Measurements from ENCODE around the gene LHFPL6.

Gene LHFPL6

DNA sequence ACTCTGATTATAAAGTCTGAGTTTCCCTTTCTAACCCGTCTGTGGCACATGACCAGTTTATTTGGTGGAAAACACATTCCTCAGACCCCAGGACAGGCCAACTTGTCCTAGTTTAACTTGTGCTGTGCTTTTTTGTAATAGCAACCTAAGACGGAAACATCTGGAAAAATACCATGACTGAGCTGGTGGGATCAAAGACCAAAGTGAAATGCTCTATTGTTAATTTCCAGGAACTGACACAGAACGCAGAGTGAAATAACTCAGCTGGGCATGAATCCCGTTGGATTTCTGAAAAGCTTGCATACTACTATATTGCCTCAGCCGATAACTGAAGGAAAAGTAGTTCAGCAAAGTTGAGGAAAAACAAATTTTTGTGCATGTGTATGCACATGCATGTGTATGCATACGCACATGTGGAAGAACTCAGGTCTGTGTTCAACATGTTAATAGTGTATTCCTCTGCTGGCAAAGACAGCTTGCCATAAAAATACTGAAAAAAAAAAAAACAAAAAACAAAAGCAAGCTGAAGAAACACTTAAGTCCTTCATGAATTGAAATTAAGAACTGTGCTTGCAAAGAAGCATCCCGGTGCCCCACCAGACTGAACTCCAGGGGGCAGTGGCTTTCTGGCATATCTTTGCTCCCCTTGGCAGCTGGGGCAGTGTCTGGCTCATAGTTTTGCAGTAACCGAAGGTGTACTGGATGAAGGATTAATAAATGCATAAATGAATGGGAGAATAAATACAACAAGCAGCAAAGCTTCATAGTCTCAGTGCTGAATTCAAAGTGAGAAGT lies 187.8 kb downstream of the LHFPL6 start:
- no peak for DNase-seq (ENCODE audit: low spot score)

DNA sequence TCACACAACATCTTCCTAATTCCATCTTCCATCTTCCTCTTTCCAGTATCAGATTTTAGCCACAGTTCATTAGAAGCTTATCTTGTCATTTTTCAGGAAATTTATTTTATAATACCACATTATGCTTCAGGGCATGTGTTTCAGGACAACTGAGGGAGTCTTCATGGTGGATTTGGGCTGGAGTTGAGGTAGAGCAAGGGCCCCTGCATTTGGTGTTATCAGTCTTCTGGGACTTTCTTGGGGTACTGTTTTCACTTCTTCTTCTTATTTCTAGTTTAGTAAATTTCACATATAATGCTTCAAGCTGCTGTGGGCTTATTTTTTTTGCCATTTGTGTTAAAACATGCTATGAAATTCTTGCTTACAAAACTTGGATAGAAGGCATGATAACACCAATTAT lies 188.7 kb downstream of the LHFPL6 start:
- DNase-seq (ENCODE audit: low spot score): no peak

DNA sequence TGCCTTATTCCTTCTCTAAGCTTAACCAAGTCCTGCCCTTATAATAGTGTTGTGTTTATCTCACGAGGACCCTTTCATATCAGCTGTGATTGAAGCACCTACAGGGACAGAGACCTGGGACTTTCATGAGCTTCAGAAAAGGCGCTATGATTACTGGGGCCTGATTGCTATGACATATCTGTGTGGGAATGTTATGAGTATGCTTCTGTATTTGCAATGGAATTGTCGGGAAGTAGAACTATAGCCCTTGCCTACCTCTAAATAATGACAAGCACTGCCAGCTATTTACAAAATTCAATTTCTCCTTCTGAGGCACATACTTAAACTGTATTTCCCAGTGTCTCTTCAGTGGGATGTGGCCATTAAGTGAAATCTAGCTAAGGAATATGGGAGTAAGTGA lies 191.5 kb downstream of the LHFPL6 start:
- no peak for DNase-seq (ENCODE audit: low spot score)

DNA sequence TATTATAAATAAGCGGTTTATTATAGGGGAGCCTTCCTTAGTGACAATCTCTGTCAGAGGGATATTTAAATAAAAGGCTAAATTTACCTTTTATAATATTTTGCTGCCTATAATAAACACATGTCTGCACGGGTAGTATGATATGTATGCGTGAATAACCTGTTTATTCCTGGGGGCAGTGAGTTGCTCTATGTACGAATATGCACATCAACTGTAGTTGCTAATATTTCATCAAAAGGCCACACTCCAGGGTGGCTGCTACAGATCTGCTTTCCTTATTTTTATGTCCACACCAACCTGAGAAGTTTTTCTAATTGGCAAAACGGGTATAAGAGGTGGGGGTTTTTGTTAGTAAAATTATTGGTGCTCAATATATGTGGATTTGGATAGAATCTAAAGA lies 192.0 kb downstream of the LHFPL6 start:
- DNase-seq (ENCODE audit: low spot score): no peak

DNA sequence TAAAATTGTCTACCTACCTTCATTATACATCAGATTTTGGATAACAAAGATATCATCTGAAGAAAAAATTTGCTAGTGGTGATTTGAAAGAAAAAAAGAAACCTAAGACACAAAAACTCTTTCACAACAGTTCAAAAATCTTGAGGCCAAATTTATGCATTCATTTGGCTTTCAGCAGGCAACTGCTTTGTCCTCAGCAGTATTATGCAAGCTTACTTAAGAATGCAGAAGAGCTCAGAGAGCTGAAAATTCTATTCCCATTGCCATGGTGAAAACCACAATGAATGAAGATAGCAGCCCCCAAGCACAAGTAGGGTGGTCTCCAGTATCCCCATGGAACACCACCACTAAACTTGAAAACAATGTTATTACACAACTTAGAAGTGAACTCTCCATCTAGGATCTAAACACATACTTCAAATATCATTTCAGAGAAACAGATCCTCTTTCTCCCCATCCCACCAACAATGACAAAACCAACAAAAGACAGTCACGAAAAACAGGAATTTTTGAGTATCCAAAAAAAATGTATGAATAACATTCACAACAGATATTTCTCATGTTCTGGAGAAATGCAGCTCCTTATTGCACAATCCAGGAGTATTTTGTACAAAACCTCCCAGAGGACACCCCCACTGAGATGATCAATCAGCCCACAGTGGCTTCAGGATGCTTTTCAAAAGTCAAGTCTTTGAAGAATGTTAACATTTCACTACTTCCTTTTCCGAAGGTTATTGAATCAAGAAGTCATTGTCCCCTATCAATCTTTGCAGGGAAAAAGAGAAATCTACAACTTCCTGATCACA lies 192.7 kb downstream of the LHFPL6 start:
- no peak for DNase-seq (ENCODE audit: low spot score)

DNA sequence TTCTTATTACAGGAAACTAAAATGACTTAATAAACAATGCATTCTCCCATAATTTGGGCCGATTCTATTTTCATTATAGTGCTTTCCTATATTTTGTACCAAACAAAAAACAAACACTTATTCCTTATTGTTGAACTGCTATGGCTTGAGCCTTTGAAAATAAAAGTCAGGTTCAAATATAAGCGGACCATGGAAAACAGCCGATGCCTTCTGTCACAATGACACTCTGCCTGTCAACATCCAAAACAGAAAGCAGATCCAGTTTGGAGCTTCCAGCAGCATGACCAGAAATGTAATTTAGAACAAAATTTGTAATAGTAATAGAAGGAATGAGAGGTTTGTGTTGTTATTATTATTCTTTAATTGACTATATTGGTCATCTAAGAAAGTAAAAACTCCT lies 194.5 kb downstream of the LHFPL6 start:
- DNase-seq (ENCODE audit: low spot score): no peak

DNA sequence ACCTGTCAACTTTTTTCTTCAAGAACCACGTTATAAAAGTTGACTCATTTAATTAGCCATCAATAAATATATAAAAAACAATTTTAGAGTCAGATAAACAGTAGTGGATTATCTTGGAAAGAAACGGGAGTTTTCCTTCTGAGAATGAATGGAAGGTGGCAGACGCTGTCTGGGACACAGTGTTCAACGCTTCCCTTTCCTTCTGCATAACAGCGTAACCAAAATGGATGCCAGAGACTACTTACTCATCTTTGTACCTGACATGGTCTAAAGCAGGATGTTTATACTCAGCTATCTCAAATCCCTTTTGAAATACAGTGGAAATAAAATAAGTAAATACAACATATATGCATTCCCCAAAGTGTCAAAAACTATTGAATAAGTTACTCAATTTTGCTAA lies 195.2 kb downstream of the LHFPL6 start:
- no peak for DNase-seq (ENCODE audit: low spot score)

DNA sequence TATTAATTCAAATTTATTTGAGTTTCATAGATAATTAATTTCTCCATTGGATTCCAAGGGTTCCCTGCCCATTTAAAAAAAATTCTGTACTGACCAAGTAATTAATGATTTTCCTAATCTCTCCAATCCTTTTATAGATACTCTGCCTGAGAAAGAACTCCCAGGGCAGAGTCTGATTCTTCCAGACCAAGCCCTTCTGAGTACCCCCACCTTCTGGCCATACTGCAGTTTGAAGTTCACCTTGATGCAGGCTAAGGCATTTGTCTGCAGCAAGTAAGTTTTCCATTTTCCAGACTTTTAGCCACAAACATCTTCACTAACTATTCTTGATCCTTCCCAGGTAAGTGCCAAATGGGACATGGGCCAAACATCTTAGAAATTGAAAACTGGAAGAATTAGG lies 195.9 kb downstream of the LHFPL6 start:
- DNase-seq (ENCODE audit: low spot score): no peak

DNA sequence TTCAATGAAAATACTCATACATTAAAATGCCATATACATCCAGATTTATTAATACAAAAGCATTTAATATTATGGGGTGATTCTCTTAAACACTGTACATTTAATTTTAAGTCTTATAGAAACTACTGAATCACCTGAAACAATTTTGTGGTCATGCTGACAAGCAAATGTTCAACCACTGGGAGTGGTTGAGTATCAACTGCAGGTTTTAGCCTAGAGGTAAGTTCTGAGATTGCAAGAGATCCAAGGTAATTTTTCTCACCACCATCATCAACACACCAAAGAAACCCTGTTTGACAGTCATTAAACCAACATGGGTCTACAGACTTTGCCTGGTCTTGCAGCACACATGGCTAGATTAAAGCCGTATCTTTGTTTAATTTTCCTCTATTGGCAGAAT lies 196.3 kb downstream of the LHFPL6 start:
- DNase-seq (ENCODE audit: low spot score): no peak

DNA sequence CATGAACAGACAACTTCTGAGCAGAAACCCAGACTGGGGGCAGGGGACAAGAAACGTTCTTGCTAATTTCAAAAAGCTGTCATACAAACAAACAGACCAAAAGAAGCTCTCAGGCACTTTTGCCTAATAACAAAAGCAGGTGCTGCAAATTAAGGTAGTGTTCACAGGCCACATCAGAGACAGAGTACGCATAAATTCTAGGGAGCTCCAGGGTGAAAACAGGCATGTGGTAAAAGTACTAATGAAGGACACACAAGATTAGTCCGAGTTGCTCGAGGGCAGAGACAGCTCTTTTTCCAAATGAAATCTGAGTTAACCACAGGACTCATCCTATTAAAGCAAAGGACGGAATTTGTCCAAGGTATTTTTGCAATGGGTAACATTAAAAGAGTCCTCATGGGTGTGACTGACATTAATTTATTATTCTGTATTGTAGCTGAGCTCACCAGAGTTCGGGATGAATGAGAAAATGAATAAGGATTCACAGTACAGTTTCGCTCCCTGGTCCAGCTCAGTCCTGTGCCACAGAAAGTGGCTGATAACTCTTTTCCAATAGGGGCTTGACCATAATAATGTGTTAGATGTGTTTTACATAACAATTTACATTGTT lies 197.3 kb downstream of the LHFPL6 start:
- DNase-seq (ENCODE audit: low spot score): no peak

DNA sequence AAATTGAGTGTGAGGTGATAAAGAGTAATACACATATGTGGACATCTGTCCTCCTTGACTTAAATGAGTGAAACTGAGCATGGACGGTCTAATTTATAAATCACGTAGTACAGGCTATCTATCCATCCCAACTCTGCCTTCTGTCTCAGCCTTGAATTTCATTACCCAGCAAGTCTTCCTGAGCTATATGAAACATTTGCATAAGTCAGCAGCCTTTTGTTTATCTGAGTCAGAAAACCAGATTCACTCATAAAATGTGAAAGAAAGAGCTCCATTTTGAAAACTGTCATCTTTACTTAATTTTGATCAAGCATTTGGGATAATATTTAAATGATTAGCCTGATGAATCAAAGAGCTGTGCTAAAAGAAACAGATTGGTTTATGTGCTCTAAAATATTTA lies 197.9 kb downstream of the LHFPL6 start:
- no peak for DNase-seq (ENCODE audit: low spot score)

DNA sequence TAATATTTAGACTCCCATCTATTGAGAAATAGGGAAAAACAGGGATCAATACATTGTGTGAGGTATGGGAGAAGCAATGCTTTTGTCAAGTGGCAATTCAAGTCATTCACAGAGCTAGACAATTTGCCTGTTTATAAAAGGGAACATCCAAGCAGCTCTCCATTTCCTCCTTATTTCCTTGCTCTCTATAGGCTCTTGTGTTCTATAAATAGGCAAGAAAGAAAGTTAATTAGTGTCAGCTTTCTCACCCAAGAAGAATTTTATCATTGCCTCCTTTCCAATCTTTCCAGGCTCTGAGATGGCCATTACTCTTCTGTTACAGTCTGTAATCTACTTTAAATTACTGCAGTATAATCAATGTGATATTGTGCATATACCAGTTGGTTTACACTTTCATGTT lies 199.9 kb downstream of the LHFPL6 start:
- DNase-seq (ENCODE audit: low spot score): no peak

DNA sequence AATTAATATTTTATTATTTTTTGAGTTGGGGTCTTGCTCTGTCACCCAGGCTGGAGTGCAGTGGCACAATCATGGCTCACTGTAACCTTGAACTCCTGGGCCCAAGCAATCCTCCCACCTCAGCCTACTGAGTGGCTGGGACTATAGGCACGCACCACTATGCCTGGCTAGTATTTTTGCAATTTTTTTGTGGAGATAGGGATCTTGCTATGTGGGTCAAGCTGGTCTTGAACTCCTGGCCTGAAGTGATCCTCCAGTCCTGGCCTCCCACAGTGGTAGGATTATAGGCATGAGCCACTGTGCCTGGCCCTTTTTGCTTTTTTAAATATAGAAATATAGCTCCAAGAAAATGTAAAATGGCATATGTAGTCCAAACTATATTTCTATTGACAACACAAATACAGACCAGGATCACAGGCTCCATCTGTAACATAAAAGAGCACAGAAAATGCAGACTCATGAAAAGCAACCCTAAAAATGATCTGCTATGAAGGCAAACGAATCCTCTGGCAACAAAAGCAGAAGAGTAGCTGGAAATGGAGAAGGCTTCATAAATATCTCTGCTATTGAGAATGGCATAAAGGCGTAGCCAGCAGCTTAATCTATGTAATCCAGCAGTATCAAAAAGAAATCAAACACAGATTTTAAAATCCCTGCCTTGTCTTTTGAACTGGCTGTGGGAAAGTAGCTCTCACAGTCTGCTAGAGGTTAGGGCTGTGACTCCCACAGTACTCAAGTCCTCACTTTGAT lies 200.6 kb downstream of the LHFPL6 start:
- no peak for DNase-seq (ENCODE audit: low spot score)

DNA sequence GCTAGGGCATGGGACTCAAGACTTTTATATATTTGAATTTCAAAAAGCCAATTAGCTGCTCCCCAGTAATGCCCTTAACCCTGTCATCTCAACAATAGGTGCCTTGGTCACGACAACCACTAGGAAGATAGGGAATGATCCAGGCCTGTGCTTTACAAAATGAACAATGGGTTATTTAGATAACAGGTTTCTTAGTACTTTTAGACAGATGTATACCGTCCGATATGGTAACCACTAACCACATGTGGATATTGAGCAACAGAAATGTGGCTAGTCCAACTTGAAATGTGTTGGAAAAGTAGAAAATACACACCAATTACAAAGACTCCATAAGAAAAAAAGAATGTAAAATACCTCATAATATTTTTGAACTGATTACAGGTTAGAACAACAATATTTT lies 201.2 kb downstream of the LHFPL6 start:
- no peak for DNase-seq (ENCODE audit: low spot score)

DNA sequence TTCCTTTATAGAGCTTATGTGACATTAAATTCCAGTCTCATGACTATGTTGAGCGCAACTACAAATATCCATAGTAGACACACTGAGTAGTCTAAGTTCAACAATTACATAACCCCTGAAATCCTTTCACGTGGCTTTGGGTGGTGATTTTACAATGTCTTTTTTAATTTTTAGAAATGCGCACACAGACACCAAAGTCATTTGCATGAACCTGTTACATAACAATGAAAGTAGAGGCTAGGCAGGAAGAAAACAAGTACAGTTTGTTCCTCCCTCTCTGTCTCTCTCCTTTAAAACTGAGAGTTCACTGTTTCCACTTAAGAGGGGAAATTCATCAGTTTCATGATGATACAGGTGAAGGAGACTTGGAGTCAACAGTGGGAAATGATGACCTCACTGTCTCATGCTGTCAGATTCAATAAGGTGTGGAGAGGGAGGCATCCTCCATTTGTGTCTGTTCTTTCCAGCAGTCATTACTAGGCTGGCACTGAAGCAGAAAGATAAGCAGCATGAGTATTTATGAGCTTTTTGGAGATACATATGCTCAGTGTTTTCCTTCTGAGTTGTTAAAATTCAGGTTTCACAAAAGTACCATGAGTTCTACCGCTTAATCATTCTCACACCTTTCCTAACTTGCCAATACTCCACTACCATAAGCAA lies 201.8 kb downstream of the LHFPL6 start:
- peak; percentile 56 for DNase-seq (ENCODE audit: low spot score)

DNA sequence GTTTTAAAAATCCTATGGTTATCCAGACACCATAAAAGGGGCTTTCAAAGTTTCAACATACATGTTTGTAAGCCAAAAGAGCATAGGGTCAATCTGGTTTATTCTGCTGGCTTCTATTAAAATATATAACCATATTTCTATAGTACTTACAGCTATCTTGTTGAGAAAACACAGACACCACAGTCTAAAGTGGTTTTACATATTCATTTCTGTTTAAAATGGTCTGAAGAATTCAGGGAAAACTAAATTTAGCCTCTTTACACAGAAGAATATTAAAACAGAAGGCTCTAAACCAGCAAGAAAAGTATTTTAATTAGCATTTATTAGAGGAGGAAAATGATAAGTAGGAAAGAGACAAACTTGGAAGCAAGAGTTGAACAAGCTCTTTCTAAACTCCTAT lies 203.9 kb downstream of the LHFPL6 start:
- no peak for DNase-seq (ENCODE audit: low spot score)

DNA sequence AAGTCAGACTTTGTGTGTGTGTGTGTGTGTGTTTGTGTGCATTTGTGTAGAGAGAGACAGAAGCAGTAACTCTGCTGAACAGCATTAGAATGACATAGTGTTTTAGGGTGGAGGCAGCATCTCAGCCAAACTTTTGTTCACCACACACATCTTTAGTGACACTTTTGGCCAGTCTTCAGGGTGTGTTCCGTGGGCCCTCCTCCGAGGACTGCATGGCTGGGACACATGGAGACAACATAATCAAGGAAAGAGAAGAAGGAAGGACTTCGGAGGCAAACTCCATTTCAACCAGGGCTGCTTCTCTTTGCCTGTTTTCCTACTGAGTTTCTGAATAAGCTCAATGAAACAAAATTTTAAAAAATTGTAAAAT lies 205.1 kb downstream of the LHFPL6 start:
- DNase-seq (ENCODE audit: low spot score): no peak

DNA sequence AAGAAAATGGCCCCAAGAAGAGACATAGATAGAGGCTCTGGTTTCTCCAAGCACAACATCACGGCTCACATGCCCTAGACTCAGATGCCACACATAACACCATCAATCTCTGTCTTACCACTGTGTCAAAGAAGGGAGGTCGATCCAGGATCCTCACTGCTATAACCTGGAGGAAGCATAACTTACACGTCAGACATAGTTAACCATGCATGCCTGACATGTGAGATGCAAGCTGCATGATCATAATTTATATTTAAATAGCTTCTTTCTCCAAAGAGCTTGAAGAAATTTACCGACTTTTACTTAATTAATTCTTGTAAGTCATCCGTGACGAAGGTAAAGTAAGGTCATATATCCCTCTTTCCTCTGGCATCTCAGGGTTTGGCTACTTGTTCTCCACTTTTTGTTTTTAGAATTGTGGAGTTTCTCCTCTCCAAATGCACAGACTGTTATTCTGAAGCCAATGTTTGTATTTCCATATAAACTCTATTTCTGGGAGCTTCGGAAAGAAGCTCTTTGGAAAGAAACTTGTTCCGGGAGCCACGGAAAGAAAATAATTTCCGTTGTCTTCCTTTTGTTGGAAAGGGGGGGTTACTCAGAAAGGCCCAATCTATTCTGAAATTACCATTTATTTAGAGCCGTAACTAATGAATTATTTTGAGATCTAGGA lies 205.6 kb downstream of the LHFPL6 start:
- DNase-seq (ENCODE audit: low spot score): no peak

DNA sequence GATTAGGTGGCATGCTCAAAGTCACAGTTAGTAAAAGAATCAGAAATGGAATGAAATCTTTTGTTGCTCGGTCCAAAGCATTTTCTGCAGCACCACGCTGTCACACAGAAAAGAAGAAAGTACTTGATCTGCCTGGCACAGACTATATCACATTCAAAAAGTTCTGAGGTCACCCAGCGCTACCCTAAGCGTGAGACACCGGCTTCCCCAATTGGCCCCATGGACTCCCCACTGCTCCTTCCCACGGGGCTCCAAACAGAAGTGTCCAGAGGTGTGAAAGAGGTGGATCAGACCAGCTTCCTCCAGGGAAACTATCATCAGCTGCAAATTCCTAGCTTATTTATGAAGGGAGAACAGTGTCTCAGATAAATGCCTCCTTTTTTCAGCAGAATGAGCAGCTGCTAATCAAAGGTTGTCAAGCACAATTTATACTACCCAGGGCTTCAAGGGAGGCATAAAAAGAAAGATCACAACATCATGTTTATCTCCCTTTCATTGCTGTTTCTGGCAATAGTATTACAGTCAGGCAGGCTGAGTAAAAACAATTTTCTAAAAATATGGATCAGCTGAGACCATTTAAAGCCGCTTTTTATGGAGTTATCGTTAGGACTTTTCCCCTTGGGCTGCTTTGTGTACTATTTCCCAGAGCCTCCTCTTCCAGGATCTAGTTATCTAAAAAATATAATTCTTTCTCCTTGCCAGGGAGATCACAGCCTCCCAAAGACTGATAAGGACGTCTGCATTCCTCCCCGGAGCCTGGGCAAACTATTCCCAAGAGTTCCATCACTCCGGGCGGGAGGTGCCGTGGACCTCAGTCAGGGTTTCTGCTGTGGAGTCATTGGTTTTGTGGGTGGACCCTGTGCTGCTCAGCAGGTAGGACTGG lies 208.0 kb downstream of the LHFPL6 start:
- no peak for DNase-seq (ENCODE audit: low spot score)

DNA sequence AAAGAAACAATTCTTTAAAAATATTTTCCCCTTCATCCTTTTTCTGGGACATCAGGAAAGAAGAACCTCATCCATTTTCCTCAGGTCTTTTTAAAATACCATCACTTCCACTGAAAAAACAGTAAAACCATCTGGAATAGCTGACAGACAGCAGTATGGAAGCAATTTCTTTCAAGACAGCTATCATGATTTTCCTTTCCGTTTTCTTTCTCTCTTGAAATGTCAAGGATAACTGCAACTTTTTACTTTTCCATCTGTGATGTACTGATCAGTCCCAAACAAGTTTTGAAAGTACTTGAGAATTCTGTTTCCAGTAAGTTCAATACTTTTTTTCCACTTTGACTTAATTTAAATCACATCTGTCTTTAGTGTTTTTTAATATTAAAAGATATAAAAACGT lies 211.2 kb downstream of the LHFPL6 start:
- no peak for DNase-seq (ENCODE audit: low spot score)
